SK-MEL-5 (cell line): ENCODE data around the gene MBD2. TPM values are rescaled to one million over a fixed set of nuclear protein-coding genes. Genes with fewer than 3 reads are reported as not detected.
"Not testable (repeated sequence)": the region's sequence is repeated elsewhere in the genome, so short reads cannot be mapped to it uniquely, and the experiment has no call there.

Experiments
- DNase-seq: peaks from one replicate; pipeline ENCODE4 v3.0.0-alpha.2; 2016; ENCODE audit warnings: low read depth, low spot score
- in situ Hi-C: cut with HindIII; loops from 2 replicates; pipeline ENCODE4 v1.10.0; 2016; ENCODE audit warnings: low sequenced_read_pairs, high pct_unique_total_duplicates, low pct_unique_long_range_greater_than_20kb
- total RNA-seq: library from RNA; depleted of rRNA; stranded (reverse); fragments of >200 nt; shearing (Covaris generic); gene quantifications from 2 replicates; pipeline ENCODE4 v1.2.3, GENCODE V29; 2014

The MBD2 gene
- total RNA-seq, 1 experiment from 2014 or later, result 18.3 TPM

DNA sequence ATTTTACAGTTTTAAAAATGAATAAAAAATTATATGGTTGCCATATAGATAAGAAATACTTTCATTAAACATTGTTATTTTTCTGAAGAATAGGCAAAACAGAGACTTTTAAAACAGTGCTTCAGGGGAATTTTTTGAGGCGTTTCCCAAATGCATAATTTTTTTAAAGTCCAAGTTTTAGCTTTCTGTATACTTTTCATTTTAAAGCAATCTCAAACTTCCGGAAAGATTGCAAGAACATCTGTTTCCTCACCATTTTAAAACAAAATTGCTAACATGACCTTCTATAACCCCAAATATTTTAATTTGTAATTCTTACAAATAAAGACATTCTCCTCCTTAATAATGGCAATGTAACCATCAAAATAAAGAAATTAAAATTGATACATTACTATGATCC is 15.1 kb upstream of the MBD2 start:
- in situ Hi-C loops, result no loop called here
- DNase-seq, result no peak

DNA sequence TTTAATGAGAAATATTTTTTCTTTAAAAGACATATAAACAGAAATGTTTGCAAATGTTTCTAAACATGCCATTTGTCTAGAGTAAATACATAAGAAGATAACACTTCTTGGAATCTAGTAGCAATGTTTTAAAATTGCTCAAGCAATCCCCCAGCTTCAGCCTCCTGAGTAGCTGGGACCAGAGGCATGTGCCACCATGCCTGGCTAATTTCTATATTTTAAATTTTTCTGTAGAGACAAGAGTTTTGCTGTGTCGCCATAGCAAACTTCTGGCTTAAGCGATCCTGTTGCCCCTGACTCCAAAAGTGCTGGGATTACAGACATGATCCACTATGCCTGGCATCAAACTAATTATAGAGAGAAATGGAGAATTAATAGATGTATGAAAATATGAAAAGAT is 14.6 kb upstream of the MBD2 start:
- in situ Hi-C loops, result no loop called here
- no peak for DNase-seq

DNA sequence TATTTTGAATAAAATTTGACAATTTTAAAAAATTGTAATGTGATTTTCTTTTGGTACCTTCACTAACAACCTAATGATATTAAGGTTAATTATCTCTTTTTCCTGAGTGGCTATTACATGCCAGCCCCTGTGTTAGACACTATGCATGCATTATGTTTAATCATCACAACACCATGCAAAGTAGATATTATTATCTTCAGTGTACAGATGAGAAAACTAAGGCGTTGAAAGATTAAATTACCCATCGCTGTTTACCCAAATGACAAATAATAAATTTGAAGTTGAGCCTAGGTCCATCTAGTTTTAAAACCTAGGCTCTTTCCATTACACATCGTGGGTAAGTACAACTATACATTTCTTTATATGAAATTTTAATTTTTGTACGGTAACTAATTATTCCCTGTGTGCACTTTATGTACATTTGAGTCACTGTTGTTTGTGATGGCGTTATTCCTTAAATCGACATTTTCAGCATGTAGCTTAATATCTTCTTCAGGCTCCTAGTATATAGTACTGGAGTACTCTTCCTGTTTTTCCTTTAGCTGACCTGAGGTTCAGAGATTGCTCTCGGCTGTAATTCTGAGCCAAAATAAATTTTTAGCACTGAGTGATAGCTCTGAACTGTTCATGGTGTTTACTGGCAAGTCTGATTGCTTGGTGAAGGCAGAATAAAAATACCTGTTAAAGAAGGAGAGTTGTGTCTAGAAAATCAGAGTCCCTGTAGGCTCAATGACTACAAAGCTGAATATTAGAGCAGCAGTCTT is 13.9 kb upstream of the MBD2 start:
- no peak for DNase-seq
- in situ Hi-C loops, result no loop called here

DNA sequence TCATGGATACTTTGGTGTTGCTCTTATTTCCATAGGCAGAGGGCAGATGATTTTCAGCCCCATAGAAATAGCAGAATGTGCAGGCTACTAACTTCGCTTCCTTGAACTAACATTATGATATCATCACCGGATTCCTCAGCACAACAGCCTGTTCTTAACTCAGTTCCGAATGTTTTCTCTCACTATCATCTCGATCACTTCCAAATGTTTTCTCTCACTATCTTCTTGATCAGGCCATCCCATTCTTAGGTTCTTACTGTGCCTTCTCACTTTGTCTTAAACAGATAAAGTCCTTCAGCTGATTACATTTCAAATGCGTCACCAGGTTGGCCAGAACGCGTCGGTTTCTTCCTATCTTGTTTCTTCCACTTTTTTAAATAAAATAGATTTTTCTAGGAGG is 11.4 kb upstream of the MBD2 start:
- in situ Hi-C loops, result no loop called here
- no peak for DNase-seq

DNA sequence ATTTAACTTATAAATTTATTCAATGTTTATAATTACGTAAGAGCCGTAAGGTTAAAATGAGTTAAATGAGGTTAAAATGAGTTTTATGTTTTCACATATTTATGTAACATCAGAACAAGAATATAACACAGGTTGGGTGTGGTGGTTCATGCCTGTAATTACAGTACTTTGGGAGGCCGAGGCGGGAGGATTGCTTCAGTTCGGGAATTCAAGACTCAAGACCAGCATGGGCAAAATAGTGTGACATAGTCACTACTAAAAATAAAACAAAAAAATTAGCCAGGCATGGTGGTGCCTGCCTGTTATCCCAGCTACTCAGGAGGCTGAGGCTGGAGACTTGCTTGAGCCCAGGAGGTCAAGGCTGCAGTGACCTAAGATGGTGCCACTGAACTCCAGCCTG is 9.3 kb upstream of the MBD2 start:
- in situ Hi-C loops, result no loop called here
- DNase-seq, result no peak

DNA sequence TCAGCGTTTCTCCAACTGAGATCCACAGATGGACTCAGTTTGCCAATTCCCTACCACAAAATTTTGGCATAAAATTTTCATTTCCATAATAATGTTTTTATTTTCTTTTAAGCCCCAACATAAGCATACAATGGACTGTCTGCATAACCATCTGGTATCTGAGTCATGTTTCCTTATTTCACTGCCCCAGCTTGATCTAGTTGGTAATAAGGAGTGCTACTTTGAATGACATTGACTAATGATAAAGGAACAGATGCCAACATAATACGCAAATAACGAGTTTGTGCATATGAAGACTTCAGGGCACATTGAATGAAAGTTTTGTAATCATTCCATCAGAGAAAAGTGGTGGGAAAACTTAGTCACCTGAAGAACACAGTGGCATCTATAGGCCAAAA is 8.8 kb upstream of the MBD2 start:
- in situ Hi-C loops, result no loop called here
- DNase-seq, result no peak

DNA sequence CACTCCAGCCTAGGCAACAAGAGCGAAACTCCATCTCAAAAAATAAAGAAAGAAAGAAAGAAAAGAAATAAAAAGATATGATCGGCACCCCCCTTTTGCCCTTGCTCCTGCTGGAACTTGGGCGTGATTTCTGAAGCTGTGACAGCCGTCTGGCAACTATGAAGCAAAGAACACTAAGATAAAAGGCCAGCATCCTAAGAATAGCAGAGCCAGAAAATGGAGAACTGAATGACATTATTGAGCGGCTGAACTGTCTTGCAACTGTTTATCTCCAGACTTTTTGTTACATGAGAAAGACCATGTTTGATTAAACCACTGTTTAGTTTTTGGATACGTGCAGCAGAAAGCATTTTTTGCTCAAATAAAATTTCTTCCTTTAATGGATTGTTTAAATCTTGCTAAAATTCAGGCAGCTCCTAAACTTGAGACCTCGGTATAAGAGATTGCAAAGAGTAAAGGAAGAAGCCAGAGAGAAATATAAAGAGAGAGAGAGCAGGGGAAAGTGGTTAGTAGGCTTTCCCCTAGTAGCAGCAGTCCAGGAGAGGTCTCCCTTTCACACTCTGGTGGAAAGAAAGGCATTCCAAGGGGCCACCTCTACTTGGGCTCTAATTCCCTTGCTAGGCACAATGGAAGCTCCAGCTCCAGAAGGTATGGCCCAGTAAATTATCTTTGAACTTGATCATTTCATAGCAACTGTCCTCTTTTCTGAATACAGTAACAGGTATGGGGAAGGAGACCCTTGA is 8.2 kb upstream of the MBD2 start:
- in situ Hi-C loops, result no loop called here
- peak; percentile 12 for DNase-seq

DNA sequence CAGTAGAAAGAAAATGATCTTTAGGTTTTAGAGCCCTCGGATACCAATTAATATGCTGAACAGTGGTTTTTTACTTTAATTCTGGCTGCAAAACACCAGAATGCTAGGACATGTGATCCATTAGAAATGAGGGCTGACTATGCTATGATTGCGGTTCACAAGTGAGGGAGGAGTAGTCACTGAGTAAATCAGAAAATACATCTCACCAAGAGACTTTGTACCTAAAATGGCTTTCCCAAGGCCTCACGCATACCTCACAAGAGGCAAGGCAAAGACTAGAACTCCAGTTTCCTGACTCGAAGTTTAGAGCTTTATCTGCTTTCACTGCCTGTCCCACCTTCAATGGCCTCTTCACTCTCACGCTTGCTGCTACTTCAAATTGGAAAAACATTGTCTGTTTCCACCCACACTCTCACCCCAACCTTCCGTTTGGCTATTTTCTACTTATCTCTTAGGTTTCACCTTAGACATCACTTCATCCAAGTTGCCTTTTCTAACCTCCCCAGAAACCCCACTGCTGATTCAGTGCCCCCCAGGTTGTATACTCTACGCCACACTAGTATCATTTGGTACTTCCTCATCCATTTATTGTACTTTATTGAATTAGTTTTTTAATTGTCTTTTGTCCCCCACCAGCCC is 5.1 kb upstream of the MBD2 start:
- in situ Hi-C loops, result no loop called here
- no peak for DNase-seq

DNA sequence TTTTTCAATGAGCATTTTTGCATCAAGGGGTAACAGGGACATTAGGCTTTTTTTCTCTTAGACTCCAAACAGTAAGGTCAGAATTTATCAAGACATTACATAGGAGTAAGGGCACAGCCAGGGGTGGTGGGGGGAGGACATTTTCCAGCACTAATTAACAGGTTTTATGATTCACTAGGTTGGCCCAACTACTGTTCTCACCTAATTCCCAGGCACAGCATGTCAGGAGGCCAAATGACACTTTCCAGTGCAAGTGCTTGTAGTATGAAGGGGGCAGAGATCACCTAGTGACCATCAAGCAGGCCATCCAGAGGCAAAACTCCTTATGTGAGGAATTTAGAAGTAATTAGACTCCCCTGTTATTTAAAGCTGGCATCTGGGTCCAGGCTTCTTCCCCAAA is 3.9 kb upstream of the MBD2 start:
- DNase-seq, result no peak
- in situ Hi-C loops, result no loop called here

DNA sequence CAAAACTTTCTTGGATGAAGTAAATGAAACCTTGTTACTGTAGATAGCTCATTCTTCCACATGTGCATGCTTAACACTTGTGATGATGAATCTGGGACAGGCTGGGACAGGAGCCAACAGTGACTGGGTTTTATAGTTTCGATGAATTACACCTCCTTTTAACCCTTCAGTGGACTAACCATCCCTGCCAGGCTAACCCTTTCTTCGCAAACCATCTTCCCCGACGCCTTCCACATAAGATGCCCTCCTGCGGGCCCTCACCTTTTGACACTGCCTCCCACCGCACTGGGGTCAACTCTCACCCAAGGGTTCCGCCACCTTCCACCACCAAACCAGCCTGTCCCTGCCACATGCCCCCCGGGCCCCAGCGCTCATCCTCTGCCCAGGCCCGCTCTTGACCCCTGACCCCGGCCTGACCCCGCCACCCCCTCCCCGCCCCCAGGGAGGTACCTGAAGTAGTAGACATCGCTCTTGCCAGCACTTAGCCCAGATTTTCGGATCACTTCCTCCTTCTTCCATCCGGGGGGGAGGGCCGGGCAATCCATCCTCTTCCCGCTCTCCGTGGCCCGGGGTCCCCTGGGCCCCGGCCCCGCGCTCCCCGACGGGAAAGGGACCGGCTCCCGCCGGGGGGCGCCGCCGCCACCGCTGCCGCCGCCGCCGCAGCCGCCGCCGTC is 764 bp downstream of the MBD2 start:
- in situ Hi-C loops, result no loop called here
- DNase-seq, result peak; percentile 52

DNA sequence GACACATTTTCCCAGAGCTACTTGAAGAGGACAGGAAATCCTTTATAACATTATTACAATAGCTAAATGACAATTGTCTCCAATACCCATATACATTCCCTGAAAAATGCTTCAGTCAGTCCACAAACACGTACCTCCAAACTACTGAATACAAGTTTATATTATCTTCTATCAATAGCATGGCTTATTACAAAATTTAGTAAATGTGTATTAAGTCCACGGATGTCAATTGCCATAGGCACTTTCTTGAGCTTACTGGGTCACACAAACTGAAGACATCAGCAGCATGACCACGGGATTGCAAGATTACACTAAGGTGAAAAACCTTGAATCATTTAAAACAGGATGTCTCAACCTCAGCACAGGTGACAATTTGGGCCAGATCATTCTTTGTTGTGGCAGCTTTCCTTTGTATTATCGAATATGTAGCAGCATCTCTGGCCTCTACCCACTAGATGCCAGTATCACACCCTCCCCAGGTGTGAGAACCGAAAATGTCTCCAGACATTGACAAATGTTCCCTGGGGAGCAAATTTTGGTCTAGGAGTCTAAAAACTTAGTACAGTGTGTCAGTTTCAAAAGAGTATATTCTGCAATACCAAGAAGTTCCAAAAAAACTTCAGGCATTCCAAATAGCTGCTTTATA is 1.4 kb downstream of the MBD2 start:
- in situ Hi-C loops, result no loop called here
- DNase-seq, result no peak

DNA sequence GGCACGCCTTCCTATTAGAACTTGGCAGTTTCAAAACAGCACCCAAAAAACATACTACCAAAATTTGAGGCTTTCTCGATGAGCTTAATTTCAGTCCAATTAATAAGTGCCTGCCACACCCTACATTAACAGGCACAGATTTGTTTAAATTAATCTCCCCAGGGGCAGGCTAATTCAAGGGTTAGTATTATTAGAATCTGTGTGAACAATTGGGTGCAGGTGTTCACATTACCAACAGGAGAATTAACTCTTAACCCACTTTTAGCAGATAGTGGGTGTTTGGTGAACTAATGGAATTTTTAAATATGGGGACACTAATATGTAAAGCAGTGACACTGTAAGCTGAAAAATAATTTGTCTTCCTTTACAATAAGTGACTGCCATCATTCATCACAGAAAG is 4.1 kb downstream of the MBD2 start:
- in situ Hi-C loops, result no loop called here
- DNase-seq, result no peak

DNA sequence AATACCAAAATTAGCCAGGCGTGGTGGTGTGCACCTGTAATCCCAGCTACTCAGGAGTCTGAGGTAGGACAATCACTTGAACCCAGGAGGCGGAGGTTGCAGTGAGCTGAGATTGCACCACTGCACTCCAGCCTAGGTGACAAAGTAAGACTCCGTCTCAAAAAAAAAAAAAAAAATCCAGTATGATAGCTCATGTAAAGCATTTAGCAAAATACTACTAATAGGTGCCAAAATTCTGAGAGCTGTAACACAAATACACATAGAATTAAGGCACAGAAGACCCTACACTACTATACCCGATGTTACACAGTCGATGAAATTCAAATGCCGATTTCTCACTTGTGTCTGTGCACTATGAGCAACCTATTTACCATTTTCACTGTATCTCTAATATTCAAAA is 5.7 kb downstream of the MBD2 start:
- in situ Hi-C loops, result not testable (repeated sequence)

DNA sequence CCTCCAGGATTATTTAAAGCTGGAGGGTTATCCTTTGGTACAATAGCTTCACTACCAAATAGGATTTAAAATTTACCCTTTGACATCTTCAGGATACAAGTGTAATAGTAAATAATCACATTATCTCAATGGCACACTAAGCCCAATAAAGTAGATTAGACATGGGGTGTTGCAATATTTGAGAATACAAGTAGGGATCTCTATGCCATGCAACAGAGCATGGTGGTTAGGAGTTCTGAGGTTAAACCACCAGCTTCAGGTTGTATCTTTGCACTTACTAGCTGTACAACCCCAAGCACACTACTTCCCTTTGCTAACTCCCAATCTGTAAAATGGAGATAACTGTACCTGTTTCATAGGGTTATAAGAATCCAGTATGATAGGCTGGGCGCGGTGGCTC is 6.2 kb downstream of the MBD2 start:
- in situ Hi-C loops, result no loop called here
- no peak for DNase-seq

More for the DNA sequence above, 5.7 kb downstream of the MBD2 start:
- not testable (repeated sequence) for DNase-seq

DNA sequence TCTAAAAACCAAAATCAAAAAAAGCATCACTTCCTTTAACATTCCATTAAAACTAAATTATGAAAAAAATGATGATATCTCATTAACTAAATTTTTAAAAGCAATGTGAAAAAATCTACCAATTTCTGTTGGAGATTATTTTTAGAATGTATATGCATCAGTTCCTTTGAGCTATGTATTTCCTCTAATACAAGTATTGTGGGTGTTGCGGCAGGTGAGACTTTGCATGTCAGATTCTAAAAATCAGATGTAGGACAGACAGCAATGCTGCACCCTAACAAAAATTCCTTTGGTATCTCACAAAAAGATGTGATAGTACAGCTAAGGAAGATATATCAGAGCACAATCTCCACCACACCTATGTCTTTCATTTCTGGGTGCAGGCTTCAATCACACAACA is 6.8 kb downstream of the MBD2 start:
- DNase-seq, result no peak
- in situ Hi-C loops, result no loop called here

DNA sequence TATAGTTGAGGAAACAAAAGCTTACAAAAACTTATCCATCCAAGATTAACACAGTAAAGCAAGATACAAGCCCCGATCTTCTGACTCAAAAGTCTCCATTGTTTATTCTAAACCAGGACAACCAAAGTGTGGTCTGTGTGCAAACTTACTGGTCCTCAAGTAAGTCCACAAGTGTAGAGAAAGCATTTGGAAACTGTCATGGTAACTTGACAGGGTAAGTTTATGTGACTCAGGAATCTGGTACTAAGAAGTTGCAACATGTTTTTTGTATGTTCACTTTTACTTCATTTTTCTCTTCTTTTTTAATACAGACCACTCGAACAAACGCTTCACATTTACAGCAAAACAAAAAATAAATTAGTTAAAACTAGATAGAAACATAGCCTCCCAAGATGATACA is 9.4 kb downstream of the MBD2 start:
- in situ Hi-C loops, result no loop called here
- DNase-seq, result no peak

DNA sequence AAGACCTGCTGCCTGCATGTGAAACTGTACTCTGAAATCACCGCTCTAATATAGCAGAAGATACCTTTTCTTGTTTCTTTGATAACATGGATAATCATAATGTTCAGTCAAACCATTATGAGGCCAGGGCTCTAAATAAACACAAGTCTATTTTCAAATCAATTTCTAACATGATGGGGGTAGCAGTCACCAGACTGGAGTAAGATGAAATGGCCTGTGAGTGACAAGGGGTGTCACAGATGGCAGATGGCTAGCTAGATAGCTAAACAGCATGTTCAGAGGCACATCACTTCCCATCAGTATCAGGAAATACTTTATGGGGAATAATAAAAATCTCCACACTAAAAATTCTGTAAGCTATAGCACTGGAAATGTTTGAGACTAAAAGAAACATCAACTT is 14.0 kb downstream of the MBD2 start:
- in situ Hi-C loops, result no loop called here

More for the DNA sequence above, 14.0 kb downstream of the MBD2 start:
- no peak for DNase-seq
